HUDEP-2 (cell line): ENCODE data around the gene ARHGEF18.
"Not testable (repeated sequence)": the region's sequence is repeated elsewhere in the genome, so short reads cannot be mapped to it uniquely, and the experiment has no call there.

Experiments used
- DNase-seq, 76 experiments: peaks; one replicate each; lab custom pipeline; 2025; ENCODE audit not compliant: unreplicated experiment in 76 of 76; lab: John Stamatoyannopoulos, UW

The ARHGEF18 gene

DNA sequence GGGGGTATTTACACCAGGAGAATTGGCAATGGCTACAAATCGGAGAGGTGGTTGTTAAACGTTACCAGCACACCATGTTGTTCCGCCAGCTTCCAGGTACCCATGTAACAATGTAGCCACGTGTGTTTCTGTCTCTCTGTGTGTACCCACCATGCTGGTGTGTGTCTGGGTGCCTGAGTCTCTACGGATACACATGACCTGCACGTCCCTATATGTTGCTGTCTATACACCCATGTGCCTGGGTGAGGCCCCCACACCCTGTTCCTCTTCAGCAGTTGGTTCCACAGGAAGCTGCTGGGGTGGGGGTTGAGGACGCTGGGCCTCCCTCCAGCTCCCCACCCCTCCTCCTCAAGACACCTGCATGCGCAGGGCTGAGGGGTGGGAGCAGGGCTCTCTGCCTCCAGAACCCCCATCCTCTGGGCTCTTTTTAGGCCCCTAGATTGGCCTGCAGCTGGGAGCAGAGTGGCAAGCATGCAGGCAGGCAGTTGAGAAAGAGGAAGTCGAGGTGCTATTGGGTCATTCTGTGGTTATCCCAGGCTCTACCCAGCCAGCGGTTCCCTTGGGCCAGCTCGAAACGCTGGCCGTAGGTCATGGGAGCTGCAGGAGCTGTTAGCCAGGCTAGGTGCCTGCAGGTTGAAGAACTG is at the start of gene ARHGEF18:
ARHGEF18 (plus strand) TSS at position 351 of the 644 bp plus-strand sequence. CDS start 13,954 bp downstream, outside the sequence.
- DNase-seq = peak in 9 of 76 experiments; percentile 4 to 53 (median 30)

GRCh38 chr19:7301525-7301924 is 47.2 kb upstream of the ARHGEF18 start:
- no peak for DNase-seq

DNA sequence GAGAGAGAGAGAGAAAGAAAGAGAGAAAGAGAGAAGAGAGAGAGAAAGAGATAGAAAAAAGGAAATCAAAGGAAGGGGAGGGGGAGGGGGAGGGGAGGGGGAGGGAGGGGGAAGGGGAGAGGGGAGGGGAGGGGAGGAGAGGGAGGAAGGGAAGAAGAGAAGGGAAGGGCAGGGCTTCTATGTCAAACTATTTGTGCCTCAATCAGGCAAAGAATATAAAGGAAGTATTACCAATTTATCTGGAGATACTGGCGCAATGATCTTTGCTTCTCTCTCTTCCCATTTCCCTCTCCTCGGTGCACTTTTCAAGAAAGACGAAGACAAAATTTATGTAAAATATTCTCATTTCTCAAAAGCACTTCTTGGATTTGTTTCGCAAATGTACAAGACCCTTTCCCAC is 45.3 kb upstream of the ARHGEF18 start:
- no peak for DNase-seq

DNA sequence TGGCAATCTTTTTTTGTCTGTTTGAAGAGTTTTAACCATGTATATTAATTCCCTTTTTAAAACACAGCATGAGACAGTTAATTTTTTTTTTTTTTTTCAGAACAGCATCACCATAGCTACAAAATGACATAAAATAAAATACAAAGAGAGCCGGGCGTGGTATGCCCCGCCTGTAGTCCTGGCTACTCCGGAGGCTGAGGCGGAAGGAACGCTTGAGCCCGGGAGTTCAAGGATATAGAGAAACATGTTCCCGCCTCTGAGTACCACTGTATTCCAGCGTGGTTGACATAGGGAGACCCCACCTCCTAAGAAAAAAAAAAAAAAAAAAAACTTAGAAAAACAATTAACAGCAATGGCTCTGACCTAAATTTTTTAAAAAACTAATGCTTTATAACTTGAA is 44.5 kb upstream of the ARHGEF18 start:
- no peak for DNase-seq

DNA sequence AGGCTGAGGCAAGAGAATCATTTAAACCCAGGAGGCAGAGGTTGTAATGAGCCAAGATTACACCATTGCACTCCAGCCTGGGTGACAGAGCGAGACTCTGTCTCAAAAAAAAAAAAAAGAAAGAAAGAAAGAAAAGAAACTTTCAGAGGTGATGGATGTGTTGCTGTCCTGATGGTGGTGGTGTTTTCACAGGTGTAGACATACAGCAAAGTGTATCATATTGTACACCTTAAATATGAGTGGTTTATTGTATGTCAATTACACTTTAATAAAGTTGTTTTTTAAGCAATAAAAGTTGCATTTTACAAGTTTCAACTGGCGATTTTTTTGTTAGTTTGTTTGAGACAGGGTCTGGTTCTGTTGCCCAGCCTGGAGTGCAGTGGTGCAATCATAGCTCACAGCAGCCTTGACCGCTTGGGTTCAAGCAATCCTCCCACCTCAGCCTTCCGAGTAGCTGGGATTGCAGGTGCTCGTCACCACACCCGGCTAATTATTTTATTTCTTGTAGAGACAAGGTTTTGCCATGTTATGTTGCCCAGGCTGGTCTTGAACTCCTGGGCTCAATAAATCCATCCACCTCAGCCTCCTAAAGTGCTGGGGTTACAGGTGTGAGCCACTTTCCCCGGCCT is 41.0 kb upstream of the ARHGEF18 start:
- DNase-seq = no peak

DNA sequence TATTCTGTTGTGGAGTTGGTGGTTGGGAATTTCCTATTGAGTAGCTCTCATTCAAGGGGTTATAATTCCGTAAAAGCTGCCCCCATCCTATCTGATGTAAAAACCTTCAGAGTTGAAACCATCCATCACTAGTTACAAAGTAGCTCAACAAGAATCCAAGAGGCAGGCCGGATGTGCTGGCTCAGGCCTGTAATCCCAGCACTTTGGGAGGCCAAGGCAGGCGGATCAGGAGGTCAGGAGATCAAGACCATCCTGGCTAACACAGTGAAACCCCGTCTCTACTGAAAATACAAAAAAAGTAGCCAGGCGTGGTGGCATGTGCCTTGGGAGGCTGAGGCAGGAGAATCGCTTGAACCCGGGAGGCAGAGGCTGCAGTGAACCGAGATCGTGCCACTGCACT is 40.4 kb upstream of the ARHGEF18 start:
- not testable (repeated sequence) for DNase-seq

GRCh38 chr19:7311911-7312310 is 36.8 kb upstream of the ARHGEF18 start:
- DNase-seq = no peak

DNA sequence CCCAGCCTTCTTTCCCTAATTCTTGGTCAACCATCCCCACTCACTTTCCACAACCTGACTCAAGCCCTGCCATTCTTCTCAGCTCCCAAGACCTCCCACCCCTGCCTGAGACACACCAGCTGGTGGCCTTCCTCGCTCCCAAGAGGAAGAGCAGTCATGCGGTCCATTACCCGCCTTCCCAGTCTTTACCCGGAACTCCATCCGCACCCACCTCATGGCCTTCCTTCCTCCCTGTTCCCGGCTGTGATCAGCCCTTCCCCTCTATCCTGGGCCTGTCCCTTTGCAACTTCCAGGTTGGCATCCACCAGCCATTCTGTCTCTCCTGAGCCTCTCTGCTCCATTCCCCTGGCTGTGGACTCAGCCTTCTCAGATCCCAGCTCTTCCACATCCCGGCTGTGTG is 35.9 kb upstream of the ARHGEF18 start:
- no peak for DNase-seq

GRCh38 chr19:7318176-7318575 is 30.6 kb upstream of the ARHGEF18 start:
- no peak for DNase-seq

- DNase-seq = peak in 34 of 76 experiments; percentile 2 to 62 (median 25)
These were observed 22.4 kb upstream of the ARHGEF18 start for GRCh38 chr19:7326105-7326877.

DNA sequence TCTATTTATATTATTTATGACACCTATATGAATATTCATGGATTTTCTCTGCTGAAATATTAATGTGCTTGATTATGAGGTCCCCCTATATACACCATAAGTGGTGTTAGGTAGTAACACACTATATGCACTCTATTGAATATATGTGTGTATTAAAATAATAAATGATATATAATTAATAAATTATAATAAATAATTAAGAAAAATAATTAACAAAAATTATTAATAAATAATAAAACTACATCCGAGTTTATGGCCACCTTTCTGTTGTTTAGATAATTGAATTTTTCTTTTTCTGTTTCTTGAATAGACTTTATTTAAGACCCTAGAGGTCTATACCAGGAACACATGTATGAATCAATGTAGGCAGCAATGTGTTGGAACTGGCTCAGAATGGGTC is 20.9 kb upstream of the ARHGEF18 start:
- DNase-seq = no peak

- no peak for DNase-seq
These were observed 20.1 kb upstream of the ARHGEF18 start for GRCh38 chr19:7328647-7329046.

GRCh38 chr19:7331446-7331845 is 17.3 kb upstream of the ARHGEF18 start:
- DNase-seq = no peak

DNA sequence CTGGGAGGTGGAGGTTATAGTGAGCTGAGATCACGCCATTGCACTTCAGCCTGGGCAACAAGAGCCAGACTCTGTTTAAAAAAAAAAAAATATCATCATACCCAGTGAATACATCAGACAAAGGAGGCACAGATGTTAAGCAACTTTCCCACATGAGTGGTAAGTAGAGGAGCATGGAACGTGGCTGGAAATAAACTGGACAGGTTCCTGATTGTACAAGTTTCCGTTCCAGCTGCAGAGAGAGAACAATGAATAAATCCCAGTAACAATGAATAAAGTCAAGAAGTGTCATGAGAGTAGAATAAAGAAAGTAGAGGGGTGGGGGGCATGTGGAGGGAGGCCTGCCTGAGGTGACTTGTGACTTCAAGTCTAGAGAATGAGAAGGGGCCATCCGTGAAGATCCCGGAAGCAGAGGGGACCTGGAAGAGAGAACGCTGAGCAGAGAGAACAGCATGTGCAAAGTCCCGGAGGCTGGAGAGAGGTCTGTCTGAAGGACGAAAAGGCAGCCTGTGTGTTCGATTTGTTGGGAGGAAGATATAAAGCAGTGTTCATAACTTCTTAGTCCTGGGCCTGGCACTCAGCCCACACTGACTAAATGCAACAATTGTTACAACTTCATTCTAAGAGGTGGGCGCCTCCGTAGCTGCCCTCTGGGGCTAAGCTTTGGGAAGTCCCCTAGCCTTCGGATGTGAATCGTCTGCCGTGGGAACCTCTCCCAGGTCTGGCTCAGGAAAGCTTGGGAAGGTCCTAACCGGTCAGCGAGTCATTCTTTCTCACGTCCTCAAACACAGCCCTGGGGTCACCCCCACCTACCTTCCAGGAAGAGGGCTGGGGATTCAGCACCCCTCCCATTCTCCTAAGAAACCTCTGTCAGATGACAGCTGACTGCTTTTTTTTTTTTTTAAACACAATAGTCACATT is 15.3 kb upstream of the ARHGEF18 start:
- DNase-seq = no peak

DNA sequence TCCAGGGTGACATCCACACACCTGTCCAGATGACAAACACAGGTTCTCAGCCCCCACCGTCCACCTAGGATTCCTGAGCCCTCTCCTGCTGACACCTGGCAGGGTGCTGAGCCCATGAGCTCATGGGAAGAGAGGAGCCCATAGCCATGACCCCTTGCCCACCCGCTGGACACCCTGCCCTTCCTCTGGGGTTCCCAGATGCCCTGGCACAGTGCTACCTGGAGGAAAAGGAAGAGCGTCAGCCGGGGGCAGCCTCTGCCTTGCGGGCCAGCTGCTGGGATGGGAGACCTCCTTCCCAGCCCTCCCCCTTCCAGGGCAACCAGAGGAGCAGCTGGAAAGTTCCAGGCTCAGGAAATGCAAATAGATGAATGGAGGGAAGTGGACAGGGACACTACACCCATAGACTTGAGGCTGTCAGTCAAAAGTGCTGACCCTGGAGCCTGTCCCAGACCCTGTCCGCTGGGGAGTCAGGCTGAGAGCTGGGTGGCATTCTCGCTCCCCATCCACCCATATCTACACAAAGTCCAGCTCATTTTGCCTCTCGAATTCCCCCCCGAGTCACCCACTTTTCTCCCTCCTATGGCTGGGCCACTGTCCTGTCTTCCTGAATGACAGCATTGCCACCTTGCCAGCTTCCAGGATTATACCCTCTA is 12.3 kb upstream of the ARHGEF18 start:
- no peak for DNase-seq

GRCh38 chr19:7337380-7338194 is 11.2 kb upstream of the ARHGEF18 start:
- DNase-seq = no peak

- peak in 64 of 76 experiments; percentile 18 to 84 (median 64) for DNase-seq
These were observed 7.5 kb upstream of the ARHGEF18 start for GRCh38 chr19:7340959-7341837.

DNA sequence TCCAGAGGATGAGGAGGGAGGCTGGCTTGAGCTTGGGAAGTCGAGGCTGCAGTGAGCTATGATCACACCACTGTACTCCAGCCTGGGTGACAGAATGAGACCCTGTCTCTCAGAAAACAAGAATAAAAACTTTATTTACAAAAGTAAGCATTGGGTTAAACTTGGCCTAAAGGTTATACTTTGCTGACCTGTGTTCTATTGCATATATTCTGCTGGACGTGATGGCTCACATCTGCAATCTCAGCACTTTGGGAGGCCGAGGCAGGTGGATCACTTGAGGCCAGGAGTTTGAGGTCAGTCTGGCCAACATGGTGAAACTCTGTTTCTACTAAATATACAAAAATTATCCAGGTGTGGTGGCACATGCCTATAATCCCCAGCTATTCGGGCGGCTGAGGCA is 6.6 kb upstream of the ARHGEF18 start:
- DNase-seq = no peak
